GM19372 (cell line): ENCODE data around the gene LETM1.
"Not testable (repeated sequence)": the region's sequence is repeated elsewhere in the genome, so short reads cannot be mapped to it uniquely, and the experiment has no call there.

Experiments
- ATAC-seq: cut with Tn5 transposase; IDR thresholded peaks from one replicate; pipeline ENCODE4 v1.9.1; 2021; ENCODE audit warnings: mild to moderate bottlenecking, low read depth, moderate library complexity; ENCODE audit not compliant: unreplicated experiment

LETM1 gene

GRCh38 chr4:1852904-1853623 lies 2.9 kb downstream of the LETM1 start:
- no peak for ATAC-seq

- ATAC-seq = no peak
Observed at GRCh38 chr4:1851575-1852410, 4.2 kb downstream of the LETM1 start.

- no peak for ATAC-seq
Observed at GRCh38 chr4:1851160-1851559, 4.8 kb downstream of the LETM1 start.

GRCh38 chr4:1850276-1850675 lies 5.7 kb downstream of the LETM1 start:
- no peak for ATAC-seq

- ATAC-seq = no peak
Observed at GRCh38 chr4:1846580-1846979, 9.4 kb downstream of the LETM1 start.

DNA sequence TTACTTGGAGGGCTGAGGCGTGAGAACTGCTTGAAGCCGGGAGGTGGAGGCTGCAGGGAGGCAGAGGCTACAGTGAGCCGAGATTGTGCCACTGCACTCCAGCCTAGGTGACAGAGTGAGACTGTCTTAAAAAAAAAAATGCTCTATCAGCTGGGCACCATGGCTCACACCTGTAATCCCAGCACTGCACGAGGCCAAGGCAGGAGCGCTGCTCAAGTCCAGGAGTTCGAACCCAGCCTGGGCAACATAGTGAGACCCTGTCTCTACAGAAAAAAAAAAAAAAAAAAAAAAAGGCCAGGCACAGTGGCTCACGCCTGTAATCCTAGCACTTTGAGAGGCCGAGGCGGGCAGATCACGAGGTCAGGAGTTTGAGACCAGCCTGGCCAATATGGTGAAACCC lies 11.3 kb downstream of the LETM1 start:
- ATAC-seq = not testable (repeated sequence)

GRCh38 chr4:1843852-1844251 lies 12.1 kb downstream of the LETM1 start:
- ATAC-seq = no peak

GRCh38 chr4:1842993-1843448 lies 12.9 kb downstream of the LETM1 start:
- ATAC-seq = no peak

GRCh38 chr4:1842339-1842895 lies 13.5 kb downstream of the LETM1 start:
- ATAC-seq = no peak

DNA sequence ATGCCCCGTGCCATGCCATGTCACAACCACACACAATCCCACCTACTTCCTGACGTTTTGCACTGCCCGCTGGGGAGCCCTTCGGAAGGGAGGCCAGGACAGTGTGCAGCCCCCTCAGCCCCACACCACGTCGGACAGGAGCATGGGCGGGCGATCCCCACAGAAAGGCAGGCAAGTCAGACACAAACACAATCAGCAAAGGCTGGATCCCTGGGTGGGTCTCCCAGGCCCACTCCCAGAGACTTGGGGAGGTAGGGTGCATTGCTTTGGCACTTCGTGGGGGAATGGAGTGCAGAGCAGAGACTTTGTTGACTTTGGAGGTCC lies 14.1 kb downstream of the LETM1 start:
- no peak for ATAC-seq

GRCh38 chr4:1841201-1841886 lies 14.6 kb downstream of the LETM1 start:
- no peak for ATAC-seq

DNA sequence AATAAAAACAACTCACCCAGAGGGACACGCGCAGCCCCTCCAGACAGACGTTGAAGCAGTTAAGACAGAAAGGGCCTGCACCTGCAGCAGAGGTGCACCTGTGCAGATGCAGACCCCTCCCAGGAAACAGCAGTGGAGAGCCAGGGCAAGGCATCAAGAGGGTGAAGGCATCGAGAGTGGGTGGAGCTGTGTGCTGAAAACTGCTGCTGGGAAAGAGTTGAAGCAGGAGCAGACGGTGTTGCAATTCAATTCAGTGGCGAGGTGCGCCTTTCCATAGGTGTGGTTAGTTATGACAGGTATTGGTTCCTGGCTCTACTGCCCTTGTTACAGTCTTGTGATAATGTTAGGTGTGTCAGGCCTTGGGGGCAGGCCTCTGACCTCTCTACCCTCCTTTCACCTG lies 16.7 kb downstream of the LETM1 start:
- no peak for ATAC-seq

DNA sequence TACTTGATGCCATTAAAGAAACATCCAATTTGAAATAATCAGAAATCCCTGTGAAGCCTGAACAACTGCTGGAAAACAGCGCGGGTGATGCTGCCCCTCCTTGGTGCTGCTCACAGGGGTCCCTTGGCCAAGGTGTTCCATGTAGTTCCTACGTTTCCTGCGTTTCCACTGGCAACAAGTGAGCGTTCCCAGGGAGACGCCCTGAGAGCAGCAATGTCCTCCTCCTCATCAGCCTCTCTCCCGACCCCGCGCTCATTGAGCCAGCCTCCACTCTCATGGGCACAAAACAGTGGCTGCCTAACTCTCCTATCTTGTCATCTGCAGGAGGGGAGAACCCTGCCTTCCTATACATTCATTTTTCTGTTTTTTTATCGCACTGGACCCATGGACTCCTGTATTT lies 18.9 kb downstream of the LETM1 start:
- ATAC-seq = no peak

GRCh38 chr4:1836650-1837049 lies 19.3 kb downstream of the LETM1 start:
- no peak for ATAC-seq

GRCh38 chr4:1835836-1836235 lies 20.1 kb downstream of the LETM1 start:
- ATAC-seq = not testable (repeated sequence)

DNA sequence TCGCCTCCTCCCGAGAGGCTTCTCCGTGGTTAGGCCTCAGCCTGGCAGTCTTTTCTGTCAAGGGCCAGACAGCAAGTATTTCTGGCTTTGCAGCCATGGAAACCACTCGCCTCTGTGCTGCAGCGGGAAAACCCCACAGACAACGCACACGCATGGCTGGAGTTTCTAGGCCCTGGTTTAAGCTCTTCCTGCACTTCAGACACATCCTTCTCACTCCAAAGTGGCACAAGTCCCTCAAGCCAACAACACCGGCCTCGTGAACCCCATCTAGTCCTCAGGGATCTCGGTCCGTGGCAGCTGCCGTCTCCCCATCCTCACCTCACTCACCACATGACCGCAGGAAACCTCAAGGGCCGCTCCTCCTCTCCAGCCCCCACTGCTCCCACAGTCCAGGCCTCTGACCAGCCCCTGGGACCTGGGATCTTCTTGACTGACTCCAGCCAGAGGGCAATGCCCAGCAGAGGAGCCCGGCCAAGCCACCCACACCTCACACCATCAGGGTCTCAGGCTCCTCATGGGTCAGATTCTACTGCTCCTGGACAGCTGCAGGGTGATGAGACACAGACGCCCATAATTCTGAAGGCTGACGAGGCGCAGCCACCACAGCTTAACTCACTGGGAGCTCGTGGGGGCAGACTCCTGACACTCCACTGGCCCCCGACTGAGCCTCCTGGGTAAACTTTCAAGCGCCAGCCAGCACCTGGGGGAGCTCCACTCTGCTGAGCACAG lies 21.7 kb downstream of the LETM1 start:
- no peak for ATAC-seq

DNA sequence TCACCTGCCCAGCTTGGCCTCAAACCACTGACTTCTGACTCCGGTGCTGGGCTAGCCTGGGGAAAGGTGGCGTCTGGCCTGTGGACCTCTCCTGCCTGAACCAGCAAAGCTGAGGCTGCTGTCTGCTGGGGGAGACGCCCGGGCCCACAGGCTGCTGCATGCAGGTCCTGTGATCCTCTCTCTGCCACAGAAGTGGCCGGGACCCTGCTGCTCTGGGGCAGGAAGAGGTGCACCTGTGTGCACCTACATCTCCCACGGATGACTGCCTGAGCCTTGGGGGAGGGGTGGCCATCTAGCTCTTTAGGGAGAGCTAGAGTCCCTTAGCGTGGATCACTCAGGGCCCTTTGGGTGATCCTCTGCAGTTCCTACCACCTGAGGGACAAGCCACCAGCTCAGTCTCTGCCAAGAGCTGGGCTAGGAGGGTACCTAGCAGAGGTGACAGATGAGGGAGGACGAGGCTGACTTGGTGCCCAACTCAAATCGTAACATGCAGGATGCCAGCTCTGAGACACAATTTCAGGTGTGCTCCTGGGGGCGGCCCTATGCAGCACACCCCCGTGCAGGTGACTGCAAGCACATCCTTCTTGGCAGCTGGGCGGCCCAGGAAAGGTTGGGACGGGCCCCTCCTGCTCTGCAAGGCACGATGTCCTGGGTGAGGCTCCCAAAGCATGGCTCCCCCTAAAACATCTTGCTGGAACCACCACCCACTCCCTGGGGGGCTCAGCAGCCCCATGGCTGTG lies 22.5 kb downstream of the LETM1 start:
- ATAC-seq = no peak

DNA sequence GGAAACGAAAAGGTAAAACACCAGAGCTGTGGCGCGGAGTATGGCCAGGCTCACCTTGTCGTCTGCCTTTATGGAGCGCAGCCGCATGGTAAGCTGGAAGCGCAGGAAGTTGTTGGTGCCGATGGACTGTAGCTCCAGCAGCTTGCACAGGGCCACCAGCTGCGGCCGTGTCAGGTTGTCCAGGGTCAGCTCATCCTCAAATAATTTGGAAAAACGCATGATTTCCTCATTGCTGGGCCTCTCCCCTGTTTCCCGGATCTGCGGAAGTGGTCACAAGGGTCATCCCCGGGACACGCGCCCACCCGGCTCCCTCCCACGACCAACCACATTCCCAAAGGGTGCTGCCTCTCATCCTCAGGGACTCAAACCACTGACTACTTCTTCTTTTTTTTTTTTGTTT lies 23.3 kb downstream of the LETM1 start:
- ATAC-seq = no peak

- no peak for ATAC-seq
Observed at GRCh38 chr4:1831331-1831730, 24.6 kb downstream of the LETM1 start.
